Keratinocyte (primary cell): ENCODE measurements around the gene XPO4. TPM values are rescaled to one million over a fixed set of nuclear protein-coding genes. Genes with fewer than 3 reads are reported as not detected.

Experiments used
- DNase-seq: peaks from one replicate; pipeline ENCODE4 v3.0.0-alpha.2; 2011; ENCODE audit warnings: low read depth, missing footprints, low spot score
- FAIRE-seq: peaks from 2 replicates; lab custom pipeline; 2011; peaks lifted over from hg19 to GRCh38; lab: Jason Lieb, UNC
- H2AFZ ChIP-seq: 2 replicates; pipeline ENCODE4 v1.6.0; 2012; ENCODE audit warnings: low read length, control low read depth, inconsistent platforms; ENCODE audit not compliant: control insufficient read depth
- H3K27ac ChIP-seq: 2 replicates; pipeline ENCODE4 v1.5.1; 2011; ENCODE audit warnings: low read length; ENCODE audit not compliant: control insufficient read depth, insufficient read depth
- H3K27me3 ChIP-seq: 3 replicates; pipeline ENCODE4 v1.6.0; 2011; ENCODE audit warnings: low read length; ENCODE audit not compliant: control insufficient read depth, insufficient read depth; ENCODE audit errors: extremely low read depth
- H3K36me3 ChIP-seq, 2 experiments: 2 replicates in 1 of 2; 3 replicates in 1 of 2; pipeline ENCODE4 v1.5.1; 2011; ENCODE audit warnings: low read length in 2 of 2, mild to moderate bottlenecking in 1 of 2; ENCODE audit not compliant: control insufficient read depth in 2 of 2, insufficient read depth in 2 of 2; ENCODE audit errors: extremely low read depth in 1 of 2
- H3K4me1 ChIP-seq: 3 replicates; pipeline ENCODE4 v1.5.1; 2011; ENCODE audit warnings: low read length; ENCODE audit not compliant: control insufficient read depth, insufficient read depth; ENCODE audit errors: extremely low read depth
- H3K4me2 ChIP-seq: 3 replicates; pipeline ENCODE4 v1.6.0; 2011; ENCODE audit warnings: low read depth, low read length; ENCODE audit not compliant: control insufficient read depth, insufficient read depth; ENCODE audit errors: extremely low read depth
- H3K4me3 ChIP-seq, 3 experiments: fragments of 200-600 bp in 1 of 3; sonication (generic) in 1 of 3; 2 replicates in 2 of 3; 3 replicates in 1 of 3; pipeline ENCODE4 v1.5.1; 2011 to 2016; ENCODE audit warnings: low read length in 3 of 3, mild to moderate bottlenecking in 3 of 3, control low read depth in 2 of 3, inconsistent platforms in 1 of 3, low read depth in 1 of 3, mixed read lengths in 1 of 3, mixed run types in 1 of 3, moderate library complexity in 1 of 3; ENCODE audit not compliant: control insufficient read depth in 2 of 3, insufficient read depth in 2 of 3; ENCODE audit errors: extremely low read depth in 1 of 3
- H3K79me2 ChIP-seq: 2 replicates; pipeline ENCODE4 v1.6.0; 2012; ENCODE audit warnings: low read length; ENCODE audit not compliant: control insufficient read depth, insufficient read depth
- H3K9ac ChIP-seq: 3 replicates; pipeline ENCODE4 v1.6.0; 2011; ENCODE audit warnings: low read length; ENCODE audit not compliant: control insufficient read depth, insufficient read depth; ENCODE audit errors: extremely low read depth
- H3K9me1 ChIP-seq: 3 replicates; pipeline ENCODE4 v1.6.0; 2011; ENCODE audit warnings: low read length; ENCODE audit not compliant: control insufficient read depth, insufficient read depth; ENCODE audit errors: extremely low read depth
- H3K9me3 ChIP-seq: 2 replicates; pipeline ENCODE4 v1.5.1; 2012; ENCODE audit warnings: low read depth, low read length; ENCODE audit not compliant: control insufficient read depth
- H4K20me1 ChIP-seq: 3 replicates; pipeline ENCODE4 v1.6.0; 2011; ENCODE audit warnings: low read length; ENCODE audit not compliant: control insufficient read depth, insufficient read depth; ENCODE audit errors: extremely low read depth
- CTCF ChIP-seq, 3 experiments: IDR thresholded peaks in 1 of 3; conservative IDR thresholded peaks in 1 of 3; optimal IDR thresholded peaks in 1 of 3; 2 replicates in 2 of 3; 3 replicates in 1 of 3; pipeline versions ENCODE3 to v1.5.1; 2011; ENCODE audit warnings: low read length in 3 of 3, mild to moderate bottlenecking in 3 of 3, moderate library complexity in 2 of 3, control low read depth in 1 of 3, inconsistent platforms in 1 of 3; ENCODE audit not compliant: insufficient read depth in 2 of 3; ENCODE audit errors: extremely low read depth in 1 of 3
- EZH2 ChIP-seq: IDR thresholded peaks from one replicate; pipeline ENCODE4 v1.6.1; 2012; ENCODE audit warnings: inconsistent platforms, mild to moderate bottlenecking, low read length, moderate library complexity
- dilution Hi-C: fragments of 300-500 bp; cut with MboI; formaldehyde crosslinking; loops from one replicate; pipeline ENCODE4 v1.7.0; 2020; ENCODE audit warnings: low sequenced_read_pairs; ENCODE audit not compliant: extremely low pct_ligation_motif_present
- polyA plus RNA-seq, 5 experiments: library from polyadenylated mRNA; depleted of rRNA in 3 of 5; stranded (reverse) in 3 of 5; stranded (forward) in 1 of 5; unstranded in 1 of 5; fragments of >200 nt; gene quantifications; 1 replicate in 1 of 5; 2 replicates in 3 of 5; 3 replicates in 1 of 5; pipeline versions ENCODE4 v1.2.1 to v1.2.3, GENCODE V29; 2011 to 2012; ENCODE audit warnings: missing spikeins in 2 of 5, low read depth in 1 of 5, low replicate concordance in 1 of 5

XPO4 gene
- polyA plus RNA-seq, 1 donor (not counting 4 experiments of a cell fraction or from before 2014, with no cell fraction given), result 16.5 TPM

DNA sequence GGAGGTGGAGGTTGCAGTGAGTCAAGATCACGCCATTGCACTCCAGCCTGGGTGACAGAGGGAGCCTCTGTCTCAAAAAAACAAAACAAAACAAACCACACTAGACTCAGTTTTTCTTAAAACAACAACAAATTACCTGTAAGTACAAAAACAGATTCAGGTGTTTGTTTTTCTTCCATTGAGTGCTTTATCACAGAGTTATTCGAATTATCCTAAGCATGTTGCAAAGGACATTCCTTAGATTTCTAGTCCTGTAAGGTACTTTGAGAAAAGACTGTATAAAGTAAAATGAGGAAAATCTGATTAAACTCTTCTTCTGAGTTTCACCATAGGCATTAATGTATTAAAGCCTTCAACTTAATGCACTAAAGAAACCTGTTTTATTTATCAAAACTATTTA lies 126.6 kb downstream of the XPO4 start:
- Histone ChIP-seq H3K9ac (no peak overlapping the region), H3K9me3 (no peaks in the 10 kb centered on the region), H2AFZ (no peak overlapping the region), H3K4me3 (no peak overlapping the region), H3K27ac (no peak overlapping the region), H3K27me3 (no peaks in the 10 kb centered on the region), H3K4me1 (peaks cover 9% of the 10 kb centered on the region), H4K20me1 (no peaks in the 10 kb centered on the region), H3K79me2 (peaks cover 12% of the 10 kb centered on the region), H3K4me2 (no peak overlapping the region), H3K9me1 (no peaks in the 10 kb centered on the region), H3K36me3 (peaks cover 0 to 2% of the 10 kb centered on the region in 2 experiments)
- FAIRE-seq (no peak), DNase-seq (no peak)
- TF ChIP-seq CTCF (optimal IDR thresholded peaks at IDR 0.05 in 1 of 3, IDR thresholded peaks at IDR 0.05 in 1 of 3, conservative IDR thresholded peaks at IDR 0.05 in 1 of 3; ENCODE audit: extremely low read depth in 1 of 3, insufficient read depth in 2 of 3, low read length in 3 of 3) (no peak), EZH2 (no peak)
- dilution Hi-C loops, result no loop called here

GRCh38 chr13:20774746-20775145 lies 127.8 kb downstream of the XPO4 start:
- no peaks in the 10 kb centered on the region for H4K20me1 ChIP-seq
- H3K27ac ChIP-seq, result no peak overlapping the region
- no peaks in the 10 kb centered on the region for H3K9me3 ChIP-seq
- no peak overlapping the region for H3K9ac ChIP-seq
- peaks cover 12% of the 10 kb centered on the region for H3K79me2 ChIP-seq
- H3K4me1 ChIP-seq, result peaks cover 9% of the 10 kb centered on the region
- DNase-seq (no peak), FAIRE-seq (no peak)
- TF ChIP-seq CTCF (optimal IDR thresholded peaks at IDR 0.05 in 1 of 3, IDR thresholded peaks at IDR 0.05 in 1 of 3, conservative IDR thresholded peaks at IDR 0.05 in 1 of 3; ENCODE audit: extremely low read depth in 1 of 3, insufficient read depth in 2 of 3, low read length in 3 of 3), result no peak
- TF ChIP-seq EZH2, result no peak
- H3K4me2 ChIP-seq, result no peak overlapping the region
- no peak overlapping the region for H3K4me3 ChIP-seq
- no peaks in the 10 kb centered on the region for H3K27me3 ChIP-seq
- no peak overlapping the region for H2AFZ ChIP-seq
- no peaks in the 10 kb centered on the region for H3K9me1 ChIP-seq
- H3K36me3 ChIP-seq, result peaks cover 0 to 2% of the 10 kb centered on the region in 2 experiments
- dilution Hi-C loops, result no loop called here
